Astrocyte (in vitro differentiated cells and primary cell): Measurements from ENCODE around the gene DDX3Y. TPM values are rescaled to one million over a fixed set of nuclear protein-coding genes. Genes with fewer than 3 reads are reported as not detected.

ENCODE experiments used
- DNase-seq: peaks from one replicate; pipeline ENCODE4 v3.0.0-alpha.2; 2010; ENCODE audit warnings: low read depth
- FAIRE-seq: peaks from 2 replicates; lab custom pipeline; 2011; peaks lifted over from hg19 to GRCh38; lab: Jason Lieb, UNC
- H2AFZ ChIP-seq: 2 replicates; pipeline ENCODE4 v1.6.0; 2012; ENCODE audit warnings: low read depth, low read length, inconsistent platforms
- H3K27ac ChIP-seq: 2 replicates; pipeline ENCODE4 v1.5.1; 2011; ENCODE audit warnings: low read depth, low read length, inconsistent platforms
- H3K27me3 ChIP-seq: 2 replicates; pipeline ENCODE4 v1.6.0; 2011; ENCODE audit warnings: low read length, inconsistent platforms; ENCODE audit not compliant: insufficient read depth
- H3K36me3 ChIP-seq: 2 replicates; pipeline ENCODE4 v1.5.1; 2011; ENCODE audit warnings: low read length, inconsistent platforms; ENCODE audit not compliant: insufficient read depth
- H3K4me1 ChIP-seq: 2 replicates; pipeline ENCODE4 v1.5.1; 2011; ENCODE audit warnings: low read length, inconsistent platforms; ENCODE audit not compliant: insufficient read depth
- H3K4me2 ChIP-seq: 2 replicates; pipeline ENCODE4 v1.6.0; 2012; ENCODE audit warnings: low read length, inconsistent platforms
- H3K4me3 ChIP-seq: 2 replicates; pipeline ENCODE4 v1.5.1; 2011; ENCODE audit warnings: low read depth, mild to moderate bottlenecking, low read length, inconsistent platforms; ENCODE audit not compliant: insufficient read depth
- H3K79me2 ChIP-seq: 2 replicates; pipeline ENCODE4 v1.6.0; 2012; ENCODE audit warnings: mild to moderate bottlenecking, low read length, inconsistent platforms; ENCODE audit not compliant: insufficient read depth
- H3K9ac ChIP-seq: 2 replicates; pipeline ENCODE4 v1.6.0; 2012; ENCODE audit warnings: mild to moderate bottlenecking, low read length, inconsistent platforms
- H3K9me3 ChIP-seq: 2 replicates; pipeline ENCODE4 v1.5.1; 2012; ENCODE audit warnings: low read depth, mild to moderate bottlenecking, low read length, inconsistent platforms; ENCODE audit not compliant: insufficient read depth
- H4K20me1 ChIP-seq: 2 replicates; pipeline ENCODE4 v1.6.0; 2012; ENCODE audit warnings: low read length, inconsistent platforms; ENCODE audit not compliant: insufficient read depth
- H3K27ac Mint-ChIP-seq: one replicate; pipeline ENCODE4 v1.8.0; 2021; ENCODE audit warnings: mild to moderate bottlenecking, mixed read lengths; ENCODE audit not compliant: unreplicated experiment
- H3K27me3 Mint-ChIP-seq: one replicate; pipeline ENCODE4 v1.8.0; 2021; ENCODE audit warnings: low read depth, mixed read lengths; ENCODE audit not compliant: unreplicated experiment
- H3K36me3 Mint-ChIP-seq: one replicate; pipeline ENCODE4 v1.8.0; 2021; ENCODE audit warnings: low read depth, mixed read lengths; ENCODE audit not compliant: unreplicated experiment
- H3K4me1 Mint-ChIP-seq: one replicate; pipeline ENCODE4 v1.8.0; 2021; ENCODE audit warnings: low read depth, mixed read lengths; ENCODE audit not compliant: unreplicated experiment
- H3K4me3 Mint-ChIP-seq: one replicate; pipeline ENCODE4 v1.8.0; 2021; ENCODE audit warnings: mild to moderate bottlenecking, moderate library complexity, mixed read lengths; ENCODE audit not compliant: unreplicated experiment
- H3K9me3 Mint-ChIP-seq: one replicate; pipeline ENCODE4 v1.8.0; 2021; ENCODE audit warnings: mild to moderate bottlenecking, mixed read lengths; ENCODE audit not compliant: unreplicated experiment
- CTCF ChIP-seq: IDR thresholded peaks from 2 replicates; pipeline ENCODE4 v1.5.1; 2011; ENCODE audit warnings: low read depth, mild to moderate bottlenecking, inconsistent platforms, low read length, moderate library complexity; ENCODE audit not compliant: insufficient read depth
- EZH2 ChIP-seq: IDR thresholded peaks from 2 replicates; pipeline ENCODE4 v1.6.1; 2012; ENCODE audit warnings: mild to moderate bottlenecking, low read length, inconsistent platforms; ENCODE audit not compliant: insufficient read depth
- total RNA-seq: library from RNA; stranded (reverse); gene quantifications from 2 replicates; pipeline ENCODE4 v1.2.1, GENCODE V29; 2021

DDX3Y gene
- total RNA-seq, 1 donor from 2014 or later = 69.7 TPM

GRCh38 chrY:12905895-12906294 is 1.2 kb downstream of the DDX3Y start:
- peak overlapping the region; percentile 95 for H3K4me3 Mint-ChIP-seq
- H3K27ac Mint-ChIP-seq = peak overlapping the region; percentile 97
- Histone ChIP-seq H3K79me2 (peaks cover 61% of the 10 kb centered on the region), H4K20me1 (peaks cover 55% of the 10 kb centered on the region), H3K9me3 (no peaks in the 10 kb centered on the region), H3K4me1 (no peaks in the 10 kb centered on the region), H3K4me3 (peak overlapping the region; percentile 100), H3K9ac (peak overlapping the region; percentile 100), H2AFZ (peak overlapping the region; percentile 34), H3K27ac (peak overlapping the region; percentile 100), H3K27me3 (no peaks in the 10 kb centered on the region), H3K36me3 (no peaks in the 10 kb centered on the region), H3K4me2 (peak overlapping the region; percentile 91)
- H3K4me1 Mint-ChIP-seq = peaks cover 2% of the 10 kb centered on the region
- H3K36me3 Mint-ChIP-seq = no peaks in the 10 kb centered on the region
- TF ChIP-seq EZH2 = no peak
- no peak for TF ChIP-seq CTCF
- H3K9me3 Mint-ChIP-seq = peaks cover 2% of the 10 kb centered on the region
- DNase-seq (no peak), FAIRE-seq (no peak)
- no peaks in the 10 kb centered on the region for H3K27me3 Mint-ChIP-seq

GRCh38 chrY:12913541-12913940 is 8.9 kb downstream of the DDX3Y start:
- Histone ChIP-seq H3K4me1 (no peaks in the 10 kb centered on the region), H2AFZ (no peak overlapping the region), H3K27ac (no peak overlapping the region), H3K27me3 (no peaks in the 10 kb centered on the region), H4K20me1 (peaks cover 49% of the 10 kb centered on the region), H3K4me2 (no peak overlapping the region), H3K4me3 (no peak overlapping the region), H3K9ac (no peak overlapping the region), H3K9me3 (no peaks in the 10 kb centered on the region), H3K36me3 (peaks cover 40% of the 10 kb centered on the region), H3K79me2 (peaks cover 49% of the 10 kb centered on the region)
- H3K27ac Mint-ChIP-seq = no peak overlapping the region
- FAIRE-seq (no peak), DNase-seq (no peak)
- H3K4me3 Mint-ChIP-seq = no peak overlapping the region
- TF ChIP-seq CTCF (no peak), EZH2 (no peak)
- H3K4me1 Mint-ChIP-seq = no peaks in the 10 kb centered on the region
- H3K36me3 Mint-ChIP-seq = peaks cover 6% of the 10 kb centered on the region
- H3K27me3 Mint-ChIP-seq = no peaks in the 10 kb centered on the region
- H3K9me3 Mint-ChIP-seq = no peaks in the 10 kb centered on the region

GRCh38 chrY:12928043-12928442 is 23.4 kb downstream of the DDX3Y start:
- no peak overlapping the region for H3K9ac ChIP-seq
- no peak for DNase-seq
- H3K27me3 Mint-ChIP-seq = no peaks in the 10 kb centered on the region
- no peaks in the 10 kb centered on the region for H3K36me3 ChIP-seq
- no peaks in the 10 kb centered on the region for H3K9me3 Mint-ChIP-seq
- H2AFZ ChIP-seq = no peak overlapping the region
- H3K36me3 Mint-ChIP-seq = no peaks in the 10 kb centered on the region
- H3K4me1 Mint-ChIP-seq = no peaks in the 10 kb centered on the region
- no peak overlapping the region for H3K4me3 Mint-ChIP-seq
- TF ChIP-seq EZH2 (no peak), CTCF (no peak)
- no peaks in the 10 kb centered on the region for H4K20me1 ChIP-seq
- H3K27ac ChIP-seq = no peak overlapping the region
- no peak overlapping the region for H3K4me2 ChIP-seq
- H3K27me3 ChIP-seq = no peaks in the 10 kb centered on the region
- H3K27ac Mint-ChIP-seq = no peak overlapping the region
- H3K4me3 ChIP-seq = no peak overlapping the region
- H3K79me2 ChIP-seq = no peaks in the 10 kb centered on the region
- H3K4me1 ChIP-seq = no peaks in the 10 kb centered on the region
- no peak for FAIRE-seq
- no peaks in the 10 kb centered on the region for H3K9me3 ChIP-seq
